ENCODE data around the gene EFCAB5. TPM values are rescaled to one million over a fixed set of nuclear protein-coding genes. Genes with fewer than 3 reads are reported as not detected.

EFCAB5 gene
- total and polyA plus RNA-seq, 2 of the 8 experiments (the other 6 are each of a cell fraction or from before 2014, with no cell fraction given), result 0.05 to 0.34 TPM

- H3K56ac ChIP-seq (replicated peaks; ENCODE audit: insufficient read length, low read depth, low read length), result no peak overlapping the region
- no peaks in the 10 kb centered on the region for H3K79me1 ChIP-seq (ENCODE audit: low read depth, low read length)
- no peak overlapping the region for H3K18ac ChIP-seq (ENCODE audit: extremely low read depth, low read length)
- H3K79me2 ChIP-seq (ENCODE audit: control insufficient read depth in 1 of 2, insufficient read depth in 2 of 2, low read length in 2 of 2), result no peaks in the 10 kb centered on the region
- no peaks in the 10 kb centered on the region for H4K20me1 ChIP-seq (replicated peaks in 1 of 2; ENCODE audit: control insufficient read depth in 1 of 2, insufficient read depth in 2 of 2, low read length in 2 of 2)
- H3K4me1 ChIP-seq (replicated peaks in 1 of 4; ENCODE audit: control insufficient read depth in 3 of 4, insufficient read depth in 4 of 4, low read length in 3 of 4), result no peaks in the 10 kb centered on the region
- no peak overlapping the region for H2AFZ ChIP-seq (ENCODE audit: low read length)
- no peak overlapping the region for H2BK20ac ChIP-seq (ENCODE audit: low read length)
- H2BK5ac ChIP-seq (ENCODE audit: low read depth, low read length), result no peak overlapping the region
- no peak overlapping the region for H2BK12ac ChIP-seq (ENCODE audit: low read depth, low read length)
- H3K4me3 ChIP-seq (ENCODE audit: extremely low read depth in 1 of 4, insufficient read depth in 2 of 4, low read depth in 3 of 4, low read length in 4 of 4), result no peak overlapping the region
- DNase-seq (ENCODE audit: low read depth in 1 of 2, low spot score in 2 of 2) (no peak), FAIRE-seq (no peak)
- no peaks in the 10 kb centered on the region for H3K27me3 ChIP-seq (replicated peaks in 1 of 4; ENCODE audit: control insufficient read depth in 3 of 4, extremely low read depth in 1 of 4, insufficient read depth in 3 of 4, low read length in 3 of 4)
- H2BK15ac ChIP-seq (ENCODE audit: low read length), result no peak overlapping the region
- H4K5ac ChIP-seq (ENCODE audit: insufficient read length, low read depth, low read length), result no peak overlapping the region
- ChIA-PET POLR2A (ENCODE audit: partially characterized antibody) (no interaction called here), CTCF (ENCODE audit: partially characterized antibody) (no interaction called here)
- WGBS, 2 experiments (ENCODE audit: extremely low coverage in 1 of 2, insufficient coverage in 1 of 2, insufficient read length in 1 of 2, insufficient replicate concordance in 2 of 2, low coverage in 1 of 2, low lambda C conversion rate in 2 of 2, missing lambda C conversion rate in 1 of 2), result 93% methylated on average over 1 of the region's 1 CpG; no CpG with 5 or more reads in 1 of the 2 experiments
- H4K91ac ChIP-seq (replicated peaks; ENCODE audit: insufficient read length, low read length), result no peak overlapping the region
- no peak overlapping the region for H3K27ac ChIP-seq (ENCODE audit: low read depth, low read length)
- H3K23me2 ChIP-seq (ENCODE audit: low read depth, low read length), result no peaks in the 10 kb centered on the region
- no peak overlapping the region for H3K4me2 ChIP-seq (ENCODE audit: insufficient read depth in 1 of 2, low read depth in 2 of 2, low read length in 2 of 2)
- no peak overlapping the region for H3K4ac ChIP-seq (replicated peaks; ENCODE audit: insufficient read length, low read depth, low read length)
- H4K8ac ChIP-seq (ENCODE audit: extremely low read depth, insufficient read depth, low read length), result no peak overlapping the region
- H3K9ac ChIP-seq (replicated peaks in 1 of 4; ENCODE audit: extremely low read depth in 1 of 4, low read depth in 3 of 4, low read length in 3 of 4), result no peak overlapping the region
- no peak overlapping the region for H3K23ac ChIP-seq (ENCODE audit: insufficient read length)
- H3K36me3 ChIP-seq (ENCODE audit: control insufficient read depth in 2 of 4, insufficient read depth in 4 of 4, low read length in 3 of 4), result no peaks in the 10 kb centered on the region
- no peak overlapping the region for H2BK120ac ChIP-seq (replicated peaks; ENCODE audit: low read depth, low read length)
- H3K9me3 ChIP-seq (ENCODE audit: insufficient read depth in 2 of 2, low read depth in 1 of 2, low read length in 1 of 2), result peaks cover 6 to 10% of the 10 kb centered on the region in 2 experiments; a peak in 2 of 4 replicates
- no peak for TF ChIP-seq SRF (IDR thresholded peaks at IDR 0.05; ENCODE audit: low read depth, low read length)
- no peak for TF ChIP-seq POLR2AphosphoS5 (IDR thresholded peaks at IDR 0.05; ENCODE audit: low read depth, low read length)
- no peak for TF ChIP-seq ATF3 (IDR thresholded peaks at IDR 0.05; ENCODE audit: insufficient read depth, low read depth, low read length)
- TF ChIP-seq NANOG (IDR thresholded peaks at IDR 0.05; ENCODE audit: insufficient read depth, low read depth, low read length, poor library complexity, severe bottlenecking), result no peak
- TF ChIP-seq TEAD4 (IDR thresholded peaks at IDR 0.05; ENCODE audit: low read depth, low read length), result no peak
- TF ChIP-seq CEBPB (IDR thresholded peaks at IDR 0.05; ENCODE audit: low read depth, low read length), result no peak
- TF ChIP-seq EZH2 (IDR thresholded peaks at IDR 0.05; ENCODE audit: low read depth, low read length, severe bottlenecking), result no peak
- TF ChIP-seq SP4 (IDR thresholded peaks at IDR 0.05; ENCODE audit: low read length), result no peak
- TF ChIP-seq BRCA1 (IDR thresholded peaks at IDR 0.05; ENCODE audit: low read depth, low read length), result no peak
- TF ChIP-seq PHF8 (conservative IDR thresholded peaks at IDR 0.05; ENCODE audit: low read depth, low read length), result no peak
- no peak overlapping the region for H2AK5ac ChIP-seq (ENCODE audit: low read depth, low read length)
- H3K14ac ChIP-seq (ENCODE audit: insufficient read length), result no peak overlapping the region
Observed at GRCh38 chr17:29980261-29980660, 38.8 kb downstream of the EFCAB5 start.
